HG03571 (cell line): Measurements from ENCODE around the gene ETV3L.

Experiments used
- ATAC-seq: cut with Tn5 transposase; IDR thresholded peaks from one replicate; pipeline ENCODE4 v1.9.1; 2021; ENCODE audit not compliant: unreplicated experiment

The ETV3L gene

GRCh38 chr1:157132616-157133167, 33.1 kb upstream of the ETV3L start:
- no peak for ATAC-seq

- ATAC-seq = no peak
These were observed 32.5 kb upstream of the ETV3L start for GRCh38 chr1:157132111-157132510.

- no peak for ATAC-seq
These were observed 31.7 kb upstream of the ETV3L start for GRCh38 chr1:157131281-157131680.

- no peak for ATAC-seq
These were observed 25.2 kb upstream of the ETV3L start for GRCh38 chr1:157124855-157125254.

- ATAC-seq = no peak
These were observed 19.8 kb upstream of the ETV3L start for GRCh38 chr1:157119448-157119847.

GRCh38 chr1:157119008-157119407, 19.4 kb upstream of the ETV3L start:
- no peak for ATAC-seq

GRCh38 chr1:157117527-157118057, 18.0 kb upstream of the ETV3L start:
- no peak for ATAC-seq

GRCh38 chr1:157116737-157117103, 17.1 kb upstream of the ETV3L start:
- no peak for ATAC-seq

GRCh38 chr1:157115851-157116736, 16.5 kb upstream of the ETV3L start:
- ATAC-seq = no peak

GRCh38 chr1:157115429-157115838, 15.8 kb upstream of the ETV3L start:
- no peak for ATAC-seq

GRCh38 chr1:157114183-157115121, 14.8 kb upstream of the ETV3L start:
- no peak for ATAC-seq

GRCh38 chr1:157113631-157114030, 14.0 kb upstream of the ETV3L start:
- ATAC-seq = no peak

- ATAC-seq = no peak
These were observed 13.5 kb upstream of the ETV3L start for GRCh38 chr1:157113106-157113505.

- no peak for ATAC-seq
These were observed 12.7 kb upstream of the ETV3L start for GRCh38 chr1:157112186-157112867.

GRCh38 chr1:157111396-157112165, 12.0 kb upstream of the ETV3L start:
- no peak for ATAC-seq

GRCh38 chr1:157110686-157111085, 11.1 kb upstream of the ETV3L start:
- no peak for ATAC-seq

- ATAC-seq = no peak
These were observed 10.4 kb upstream of the ETV3L start for GRCh38 chr1:157110003-157110402.

GRCh38 chr1:157108448-157108847, 8.8 kb upstream of the ETV3L start:
- ATAC-seq = no peak

GRCh38 chr1:157107702-157108101, 8.1 kb upstream of the ETV3L start:
- ATAC-seq = no peak

GRCh38 chr1:157106813-157107189, 7.2 kb upstream of the ETV3L start:
- ATAC-seq = no peak
